Neural progenitor cell (in vitro differentiated cells): ENCODE results near the gene ZSCAN9. TPM values are rescaled to one million over a fixed set of nuclear protein-coding genes. Genes with fewer than 3 reads are reported as not detected.

Experiments
- DNase-seq: peaks from one replicate; pipeline ENCODE4 v3.0.0-alpha.2; 2016; ENCODE audit warnings: low spot score
- H2AFZ ChIP-seq: fragments of 200-600 bp; sonication (generic); replicated peaks from 2 replicates; pipeline ENCODE4 v1.6.1; 2016; ENCODE audit warnings: antibody characterized with exemption
- H3F3A ChIP-seq: fragments of 200-600 bp; sonication (generic); 2 replicates; pipeline ENCODE4 v1.6.1; 2016; ENCODE audit warnings: antibody characterized with exemption, low read depth
- H3K27ac ChIP-seq: fragments of 200-600 bp; sonication (generic); 2 replicates; pipeline ENCODE4 v1.5.1; 2016; ENCODE audit warnings: mild to moderate bottlenecking
- H3K27me3 ChIP-seq: fragments of 200-600 bp; sonication (generic); 2 replicates; pipeline ENCODE4 v1.6.1; 2016; ENCODE audit warnings: mild to moderate bottlenecking, moderate library complexity
- H3K36me3 ChIP-seq: fragments of 200-600 bp; sonication (generic); 2 replicates; pipeline ENCODE4 v1.5.1; 2016
- H3K4me1 ChIP-seq: fragments of 200-600 bp; sonication (generic); 2 replicates; pipeline ENCODE4 v1.6.1; 2016; ENCODE audit warnings: mixed run types
- H3K4me2 ChIP-seq: fragments of 200-600 bp; sonication (generic); 2 replicates; pipeline ENCODE4 v1.6.1; 2016
- H3K4me3 ChIP-seq: fragments of 200-600 bp; sonication (generic); 2 replicates; pipeline ENCODE4 v1.5.1; 2016
- H3K79me2 ChIP-seq: fragments of 200-600 bp; sonication (generic); 2 replicates; pipeline ENCODE4 v1.6.1; 2016; ENCODE audit warnings: low read depth
- H3K9ac ChIP-seq: fragments of 200-600 bp; sonication (generic); 2 replicates; pipeline ENCODE4 v1.6.1; 2016
- H3K9me3 ChIP-seq: fragments of 200-600 bp; sonication (generic); 2 replicates; pipeline ENCODE4 v1.5.1; 2016; ENCODE audit warnings: low read depth
- H4K20me1 ChIP-seq: fragments of 200-600 bp; sonication (generic); 2 replicates; pipeline ENCODE4 v1.6.1; 2016; ENCODE audit warnings: low read depth
- H3K27ac Mint-ChIP-seq: 3 replicates; pipeline ENCODE4 v1.8.0; 2021; ENCODE audit warnings: mixed read lengths
- H3K27me3 Mint-ChIP-seq: 2 replicates; pipeline ENCODE4 v1.8.0; 2022; ENCODE audit warnings: low read depth, mild to moderate bottlenecking, inconsistent platforms, moderate library complexity, mixed read lengths; ENCODE audit not compliant: insufficient read depth
- H3K36me3 Mint-ChIP-seq: 3 replicates; pipeline ENCODE4 v1.8.0; 2021; ENCODE audit warnings: mixed read lengths
- H3K4me1 Mint-ChIP-seq: 3 replicates; pipeline ENCODE4 v1.8.0; 2021; ENCODE audit warnings: mixed read lengths
- H3K4me3 Mint-ChIP-seq: 3 replicates; pipeline ENCODE4 v1.8.0; 2021; ENCODE audit warnings: mild to moderate bottlenecking, moderate library complexity, mixed read lengths
- H3K9me3 Mint-ChIP-seq: 3 replicates; pipeline ENCODE4 v1.8.0; 2020; ENCODE audit warnings: mixed read lengths
- EZH2 ChIP-seq: fragments of 200-600 bp; sonication (generic); IDR thresholded peaks from 2 replicates; pipeline ENCODE4 v1.6.1; 2017; ENCODE audit warnings: antibody characterized with exemption, mild to moderate bottlenecking, moderate library complexity
- EZH2phosphoT487 ChIP-seq: fragments of 200-600 bp; sonication (generic); IDR thresholded peaks from 2 replicates; pipeline ENCODE4 v1.6.1; 2017; ENCODE audit warnings: antibody characterized with exemption
- total RNA-seq: library from RNA; depleted of rRNA; stranded (reverse); fragments of >200 nt; gene quantifications from 2 replicates; pipeline ENCODE4 v1.2.3, GENCODE V29; 2015; ENCODE audit warnings: low replicate concordance
- TF ChIP-seq, protein P1 (sequence below): fragments of 200-600 bp; sonication (generic); IDR thresholded peaks from 2 replicates; pipeline ENCODE4 v1.5.1; 2017; ENCODE audit warnings: antibody characterized with exemption, mild to moderate bottlenecking

ZSCAN9 gene
- total RNA-seq, 1 donor from 2014 or later = 34.6 TPM

DNA sequence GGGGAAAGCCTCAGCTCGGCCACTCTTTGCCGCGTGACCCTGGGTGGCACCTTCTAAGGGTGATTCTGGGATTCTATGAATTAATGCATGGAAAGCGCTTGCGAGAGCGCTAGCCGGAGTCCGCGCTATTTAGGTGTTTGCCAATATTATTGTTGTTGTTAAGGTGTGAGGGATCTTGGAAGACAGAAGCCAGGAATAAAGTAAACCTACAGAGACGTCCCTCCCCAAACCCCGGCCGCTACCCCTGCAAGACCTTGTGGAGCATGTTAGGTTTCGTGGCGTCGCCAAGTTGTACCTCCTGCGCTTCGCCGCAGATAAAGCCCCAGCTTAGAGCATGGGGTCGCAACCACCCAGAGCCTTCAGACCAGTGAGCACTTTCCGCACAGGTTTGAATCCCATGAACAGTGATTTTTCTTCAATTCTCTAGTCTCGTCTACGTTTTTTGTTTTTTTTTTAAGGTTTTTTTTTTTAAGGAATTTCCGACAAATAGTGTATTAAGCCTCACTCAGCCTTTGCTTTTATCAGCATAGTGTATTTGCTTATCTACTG, 16.9 kb upstream of the ZSCAN9 start:
- H4K20me1 ChIP-seq = no peaks in the 10 kb centered on the region
- peaks cover 100% of the 10 kb centered on the region for H3K27me3 ChIP-seq
- H3K27ac ChIP-seq = no peak overlapping the region
- peak overlapping the region; percentile 74 for H2AFZ ChIP-seq
- peaks cover 37% of the 10 kb centered on the region for H3F3A ChIP-seq
- TF ChIP-seq EZH2phosphoT487 (peak; percentile 71), EZH2 (peak; percentile 70)
- TF ChIP-seq, protein P1, sequence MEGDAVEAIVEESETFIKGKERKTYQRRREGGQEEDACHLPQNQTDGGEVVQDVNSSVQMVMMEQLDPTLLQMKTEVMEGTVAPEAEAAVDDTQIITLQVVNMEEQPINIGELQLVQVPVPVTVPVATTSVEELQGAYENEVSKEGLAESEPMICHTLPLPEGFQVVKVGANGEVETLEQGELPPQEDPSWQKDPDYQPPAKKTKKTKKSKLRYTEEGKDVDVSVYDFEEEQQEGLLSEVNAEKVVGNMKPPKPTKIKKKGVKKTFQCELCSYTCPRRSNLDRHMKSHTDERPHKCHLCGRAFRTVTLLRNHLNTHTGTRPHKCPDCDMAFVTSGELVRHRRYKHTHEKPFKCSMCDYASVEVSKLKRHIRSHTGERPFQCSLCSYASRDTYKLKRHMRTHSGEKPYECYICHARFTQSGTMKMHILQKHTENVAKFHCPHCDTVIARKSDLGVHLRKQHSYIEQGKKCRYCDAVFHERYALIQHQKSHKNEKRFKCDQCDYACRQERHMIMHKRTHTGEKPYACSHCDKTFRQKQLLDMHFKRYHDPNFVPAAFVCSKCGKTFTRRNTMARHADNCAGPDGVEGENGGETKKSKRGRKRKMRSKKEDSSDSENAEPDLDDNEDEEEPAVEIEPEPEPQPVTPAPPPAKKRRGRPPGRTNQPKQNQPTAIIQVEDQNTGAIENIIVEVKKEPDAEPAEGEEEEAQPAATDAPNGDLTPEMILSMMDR = no peak
- H3K9me3 ChIP-seq = no peaks in the 10 kb centered on the region
- H3K9ac ChIP-seq = no peak overlapping the region
- peak overlapping the region; percentile 40 for H3K4me3 ChIP-seq
- H3K4me3 Mint-ChIP-seq = peak overlapping the region; percentile 92
- peak overlapping the region; percentile 70 for H3K4me2 ChIP-seq
- no peaks in the 10 kb centered on the region for H3K36me3 Mint-ChIP-seq
- H3K4me1 Mint-ChIP-seq = peaks cover 26% of the 10 kb centered on the region
- H3K79me2 ChIP-seq = no peaks in the 10 kb centered on the region
- H3K9me3 Mint-ChIP-seq = peaks cover 18% of the 10 kb centered on the region
- H3K36me3 ChIP-seq = no peaks in the 10 kb centered on the region
- peaks cover 61% of the 10 kb centered on the region for H3K27me3 Mint-ChIP-seq
- H3K27ac Mint-ChIP-seq = no peak overlapping the region
- H3K4me1 ChIP-seq = peaks cover 11% of the 10 kb centered on the region
- DNase-seq = peak; percentile 71

DNA sequence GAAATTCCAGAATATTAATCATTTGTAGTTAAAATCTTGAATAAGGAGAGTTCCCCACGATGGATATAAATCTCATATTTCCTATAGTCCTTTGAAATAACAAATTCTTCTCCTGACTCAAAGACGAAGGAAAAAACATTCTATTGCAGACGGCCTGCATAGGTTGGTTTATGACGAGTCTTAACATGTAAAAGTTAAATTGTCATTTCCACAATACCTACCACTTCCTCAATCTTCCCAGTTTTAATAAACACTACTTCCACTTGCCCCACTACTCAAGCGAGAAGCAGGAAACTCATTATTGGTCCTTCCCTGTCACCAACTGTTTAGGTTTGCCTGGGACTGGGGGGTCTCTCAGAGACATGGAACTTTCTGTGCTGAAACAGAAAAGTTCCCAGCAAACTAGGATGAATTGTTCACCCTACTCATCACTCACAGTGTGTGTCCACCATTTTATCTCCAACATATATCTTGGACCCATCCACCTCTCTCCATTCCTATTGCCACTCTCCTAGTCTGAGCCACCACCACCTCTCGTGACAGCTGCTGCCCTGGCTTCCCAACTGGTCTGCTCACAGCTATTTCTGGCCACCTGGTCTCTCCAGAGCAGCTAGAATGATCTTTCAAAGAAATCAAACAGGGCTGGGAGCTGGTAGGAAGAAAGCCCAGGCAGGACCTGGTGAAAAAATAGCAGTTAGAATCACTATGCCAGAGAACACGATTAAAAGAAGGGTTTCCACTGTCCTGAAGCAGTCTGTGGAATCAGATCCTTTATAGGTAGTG, 15.1 kb upstream of the ZSCAN9 start:
- Mint-ChIP-seq H3K27me3 (peaks cover 61% of the 10 kb centered on the region), H3K4me1 (peaks cover 26% of the 10 kb centered on the region), H3K36me3 (no peaks in the 10 kb centered on the region), H3K4me3 (no peak overlapping the region), H3K9me3 (peaks cover 12% of the 10 kb centered on the region), H3K27ac (no peak overlapping the region)
- no peak for TF ChIP-seq EZH2phosphoT487
- no peak for TF ChIP-seq EZH2
- TF ChIP-seq, protein P1 = no peak
- no peaks in the 10 kb centered on the region for H3K9me3 ChIP-seq
- no peaks in the 10 kb centered on the region for H3K79me2 ChIP-seq
- H2AFZ ChIP-seq = no peak overlapping the region
- H3K9ac ChIP-seq = no peak overlapping the region
- H3K27ac ChIP-seq = no peak overlapping the region
- no peak overlapping the region for H3K4me3 ChIP-seq
- H3F3A ChIP-seq = peaks cover 43% of the 10 kb centered on the region
- H3K36me3 ChIP-seq = no peaks in the 10 kb centered on the region
- no peaks in the 10 kb centered on the region for H4K20me1 ChIP-seq
- H3K4me1 ChIP-seq = peaks cover 14% of the 10 kb centered on the region
- peaks cover 100% of the 10 kb centered on the region for H3K27me3 ChIP-seq
- H3K4me2 ChIP-seq = no peak overlapping the region
- no peak for DNase-seq

DNA sequence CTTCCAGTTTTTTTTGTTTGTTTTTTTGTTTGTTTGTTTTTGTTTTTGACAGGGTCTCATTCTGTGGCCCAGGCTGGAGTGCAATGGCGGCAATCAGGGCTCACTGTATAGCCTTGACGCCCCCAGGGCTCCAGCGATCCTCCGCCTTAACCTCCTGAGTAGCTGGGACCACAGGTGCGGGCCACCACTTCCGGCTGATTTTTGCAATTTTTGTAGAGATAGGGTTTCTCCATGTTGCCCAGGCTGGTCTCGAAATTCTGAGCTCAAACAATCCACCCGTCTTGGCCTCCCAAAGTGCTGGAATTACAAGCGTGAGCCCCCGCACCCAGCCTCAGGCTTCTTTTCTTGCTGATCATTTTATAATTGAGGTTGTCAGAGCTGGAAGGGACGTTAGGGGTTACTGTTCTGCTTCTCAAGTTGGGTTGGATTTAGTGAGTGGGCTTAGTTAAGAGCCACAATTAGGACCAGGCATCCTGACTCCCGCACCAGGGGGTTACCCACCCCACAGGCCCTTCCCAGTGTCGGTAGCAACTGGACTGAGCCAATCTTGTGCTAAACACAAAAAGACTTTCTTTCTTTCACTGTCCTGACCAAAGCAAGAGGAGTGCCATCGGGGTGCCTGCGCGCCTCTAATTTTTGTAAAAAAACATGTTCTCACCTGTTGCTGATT, 13.1 kb upstream of the ZSCAN9 start:
- peak; percentile 38 for DNase-seq
- H3K9me3 Mint-ChIP-seq = peaks cover 4% of the 10 kb centered on the region
- H3K9me3 ChIP-seq = no peaks in the 10 kb centered on the region
- no peak overlapping the region for H3K27ac ChIP-seq
- H3K9ac ChIP-seq = no peak overlapping the region
- H3K4me2 ChIP-seq = peak overlapping the region; percentile 84
- no peak overlapping the region for H3K27ac Mint-ChIP-seq
- no peaks in the 10 kb centered on the region for H3K36me3 ChIP-seq
- no peaks in the 10 kb centered on the region for H3K36me3 Mint-ChIP-seq
- no peaks in the 10 kb centered on the region for H4K20me1 ChIP-seq
- no peaks in the 10 kb centered on the region for H3K79me2 ChIP-seq
- H3F3A ChIP-seq = peaks cover 34% of the 10 kb centered on the region
- H3K4me1 ChIP-seq = peaks cover 14% of the 10 kb centered on the region
- peaks cover 26% of the 10 kb centered on the region for H3K4me1 Mint-ChIP-seq
- H3K27me3 ChIP-seq = peaks cover 95% of the 10 kb centered on the region
- H3K4me3 ChIP-seq = peak overlapping the region; percentile 57
- TF ChIP-seq, protein P1 = no peak
- TF ChIP-seq EZH2 (no peak), EZH2phosphoT487 (no peak)
- H2AFZ ChIP-seq = peak overlapping the region; percentile 78
- H3K4me3 Mint-ChIP-seq = peak overlapping the region; percentile 83
- H3K27me3 Mint-ChIP-seq = peaks cover 54% of the 10 kb centered on the region
